HAP-1 (cell line): ENCODE measurements around the gene ANAPC2.
A peak's percentile ranks its signal among the peaks of the same experiment; 100 is the strongest.

ENCODE experiments used
- DNase-seq, 2 experiments: peaks; one replicate each; pipeline ENCODE4 v3.0.0-alpha.2; 2016 to 2020; ENCODE audit warnings: low spot score in 2 of 2
- H3K27me3 ChIP-seq: fragments of 250-450 bp; sonication (Bioruptor Pico); 2 replicates; pipeline ENCODE4 v1.5.1; 2020; ENCODE audit warnings: low read depth, mild to moderate bottlenecking, moderate library complexity
- H3K36me3 ChIP-seq: fragments of 250-450 bp; sonication (Bioruptor Pico); replicated peaks from 2 replicates; pipeline ENCODE4 v1.5.1; 2020; ENCODE audit warnings: mild to moderate bottlenecking
- H3K4me1 ChIP-seq: fragments of 250-450 bp; sonication (Bioruptor Pico); 2 replicates; pipeline ENCODE4 v1.5.1; 2020; ENCODE audit warnings: mild to moderate bottlenecking
- H3K4me3 ChIP-seq: fragments of 250-450 bp; sonication (Bioruptor Pico); 2 replicates; pipeline ENCODE4 v1.5.1; 2020; ENCODE audit warnings: mild to moderate bottlenecking, moderate library complexity
- H3K9me3 ChIP-seq: fragments of 250-450 bp; sonication (Bioruptor Pico); 2 replicates; pipeline ENCODE4 v1.5.1; 2020; ENCODE audit warnings: mild to moderate bottlenecking, moderate library complexity
- in situ Hi-C: fragments of 300-500 bp; cut with MboI; formaldehyde crosslinking; loops from 3 replicates; pipeline ENCODE4 v1.14.3; 2020; ENCODE audit warnings: low sequenced_read_pairs, inconsistent platforms, mixed read lengths

Gene ANAPC2

GRCh38 chr9:137189297-137190295, 1.2 kb upstream of the ANAPC2 start:
- DNase-seq: no peak
- peaks cover 18% of the 10 kb centered on the region for H3K4me1 ChIP-seq
- in situ Hi-C loops: no loop called here
- no peaks in the 10 kb centered on the region for H3K9me3 ChIP-seq
- H3K4me3 ChIP-seq: peak overlapping the region; percentile 100
- H3K36me3 ChIP-seq: peaks cover 32% of the 10 kb centered on the region
- H3K27me3 ChIP-seq: no peaks in the 10 kb centered on the region

- in situ Hi-C loops: no loop called here
- Histone ChIP-seq H3K4me1 (peaks cover 18% of the 10 kb centered on the region), H3K9me3 (no peaks in the 10 kb centered on the region), H3K36me3 (peaks cover 40% of the 10 kb centered on the region), H3K27me3 (no peaks in the 10 kb centered on the region), H3K4me3 (peak overlapping the region; percentile 100)
- no peak for DNase-seq
Measured at GRCh38 chr9:137188086-137188489, 272 bp downstream of the ANAPC2 start.

GRCh38 chr9:137187386-137187785, 974 bp downstream of the ANAPC2 start:
- Histone ChIP-seq H3K4me1 (peaks cover 18% of the 10 kb centered on the region), H3K36me3 (peaks cover 46% of the 10 kb centered on the region), H3K9me3 (no peaks in the 10 kb centered on the region), H3K27me3 (no peaks in the 10 kb centered on the region), H3K4me3 (peak overlapping the region; percentile 100)
- in situ Hi-C loops: no loop called here
- no peak for DNase-seq

GRCh38 chr9:137186385-137186784, 2.0 kb downstream of the ANAPC2 start:
- no peak overlapping the region for H3K4me3 ChIP-seq
- peaks cover 18% of the 10 kb centered on the region for H3K4me1 ChIP-seq
- in situ Hi-C loops: no loop called here
- no peaks in the 10 kb centered on the region for H3K9me3 ChIP-seq
- DNase-seq: no peak
- H3K27me3 ChIP-seq: no peaks in the 10 kb centered on the region
- H3K36me3 ChIP-seq: peaks cover 50% of the 10 kb centered on the region

- H3K9me3 ChIP-seq: no peaks in the 10 kb centered on the region
- H3K27me3 ChIP-seq: no peaks in the 10 kb centered on the region
- peaks cover 18% of the 10 kb centered on the region for H3K4me1 ChIP-seq
- no peak overlapping the region for H3K4me3 ChIP-seq
- in situ Hi-C loops: no loop called here
- peaks cover 54% of the 10 kb centered on the region for H3K36me3 ChIP-seq
- DNase-seq: no peak
Measured at GRCh38 chr9:137185921-137186320, 2.4 kb downstream of the ANAPC2 start.

- peaks cover 54% of the 10 kb centered on the region for H3K36me3 ChIP-seq
- H3K9me3 ChIP-seq: no peaks in the 10 kb centered on the region
- H3K27me3 ChIP-seq: no peaks in the 10 kb centered on the region
- no peak for DNase-seq
- in situ Hi-C loops: no loop called here
- H3K4me1 ChIP-seq: peaks cover 18% of the 10 kb centered on the region
- no peak overlapping the region for H3K4me3 ChIP-seq
Measured at GRCh38 chr9:137184881-137185660, 3.3 kb downstream of the ANAPC2 start.

GRCh38 chr9:137183980-137184595, 4.3 kb downstream of the ANAPC2 start:
- H3K4me3 ChIP-seq: no peak overlapping the region
- no peak for DNase-seq
- in situ Hi-C loops: no loop called here
- H3K27me3 ChIP-seq: no peaks in the 10 kb centered on the region
- no peaks in the 10 kb centered on the region for H3K9me3 ChIP-seq
- H3K36me3 ChIP-seq: peaks cover 54% of the 10 kb centered on the region
- H3K4me1 ChIP-seq: peaks cover 11% of the 10 kb centered on the region

GRCh38 chr9:137182836-137183235, 5.5 kb downstream of the ANAPC2 start:
- H3K4me3 ChIP-seq: no peak overlapping the region

GRCh38 chr9:137181680-137182079, 6.7 kb downstream of the ANAPC2 start:
- in situ Hi-C loops: no loop called here
- peaks cover 50% of the 10 kb centered on the region for H3K36me3 ChIP-seq
- H3K4me3 ChIP-seq: no peak overlapping the region
- DNase-seq: no peak
- no peaks in the 10 kb centered on the region for H3K9me3 ChIP-seq
- no peaks in the 10 kb centered on the region for H3K27me3 ChIP-seq
- H3K4me1 ChIP-seq: peaks cover under 1% of the 10 kb centered on the region; the same call in 1 of the 2 replicates

More at GRCh38 chr9:137182836-137183235, 5.5 kb downstream of the ANAPC2 start:
- peaks cover 11% of the 10 kb centered on the region for H3K4me1 ChIP-seq
- H3K27me3 ChIP-seq: no peaks in the 10 kb centered on the region
- H3K36me3 ChIP-seq: peaks cover 50% of the 10 kb centered on the region
- DNase-seq: no peak
- no peaks in the 10 kb centered on the region for H3K9me3 ChIP-seq
- in situ Hi-C loops: no loop called here

GRCh38 chr9:137180491-137180890, 7.9 kb downstream of the ANAPC2 start:
- H3K9me3 ChIP-seq: no peaks in the 10 kb centered on the region
- H3K36me3 ChIP-seq: peaks cover 40% of the 10 kb centered on the region
- H3K4me3 ChIP-seq: no peak overlapping the region
- H3K4me1 ChIP-seq: no peaks in the 10 kb centered on the region
- no peaks in the 10 kb centered on the region for H3K27me3 ChIP-seq
- in situ Hi-C loops: no loop called here
- DNase-seq: no peak

GRCh38 chr9:137179761-137180160, 8.6 kb downstream of the ANAPC2 start:
- Histone ChIP-seq H3K36me3 (peaks cover 36% of the 10 kb centered on the region), H3K4me3 (no peak overlapping the region), H3K4me1 (no peaks in the 10 kb centered on the region), H3K9me3 (no peaks in the 10 kb centered on the region), H3K27me3 (no peaks in the 10 kb centered on the region)
- in situ Hi-C loops: no loop called here
- no peak for DNase-seq

- H3K4me3 ChIP-seq: no peak overlapping the region
- in situ Hi-C loops: no loop called here
- no peak for DNase-seq
- H3K27me3 ChIP-seq: no peaks in the 10 kb centered on the region
- peaks cover 36% of the 10 kb centered on the region for H3K36me3 ChIP-seq
- H3K4me1 ChIP-seq: no peaks in the 10 kb centered on the region
- no peaks in the 10 kb centered on the region for H3K9me3 ChIP-seq
Measured at GRCh38 chr9:137178939-137179630, 9.3 kb downstream of the ANAPC2 start.
